PC-9 (cell line): ENCODE measurements around the gene CLDND2. TPM values are rescaled to one million over a fixed set of nuclear protein-coding genes. Genes with fewer than 3 reads are reported as not detected.

Experiments
- BruUV-seq: library from RNA; stranded (reverse); fragments of 400-500 nt; replicated peaks from 2 replicates; lab custom pipeline; 2021; lab: Mats Ljungman, UMichigan
- CTCF ChIA-PET: fragments of 300-600 bp; sonication (Branson Sonifier 250); formaldehyde crosslinking; loops from one replicate; lab custom pipeline; 2022; ENCODE audit warnings: antibody characterized with exemption; lab: Charles Lee
- POLR2A ChIA-PET: fragments of 300-600 bp; sonication (Branson Sonifier 250); formaldehyde crosslinking; loops from one replicate; lab custom pipeline; 2022; ENCODE audit warnings: antibody characterized with exemption; ENCODE audit not compliant: unreplicated experiment; lab: Charles Lee
- DNase-seq, 2 experiments: peaks; one replicate each; pipeline versions ENCODE4 v3.0.0 to v3.0.0-alpha.2; 2015 to 2022; ENCODE audit warnings: mixed read lengths in 1 of 2
- H2AFZ ChIP-seq: fragments of 200-600 bp; sonication (generic); 2 replicates; pipeline ENCODE4 v1.8.1; 2017; ENCODE audit warnings: antibody characterized with exemption
- H3F3A ChIP-seq: fragments of 200-600 bp; sonication (generic); 2 replicates; pipeline ENCODE4 v1.8.1; 2017; ENCODE audit warnings: antibody characterized with exemption, mild to moderate bottlenecking, low read depth; ENCODE audit not compliant: insufficient read depth
- H3K27ac ChIP-seq: fragments of 200-600 bp; sonication (generic); 2 replicates; pipeline ENCODE4 v1.6.1; 2016; ENCODE audit warnings: mixed run types
- H3K27me3 ChIP-seq: fragments of 200-600 bp; sonication (generic); 2 replicates; pipeline ENCODE4 v1.6.1; 2016; ENCODE audit warnings: low read depth, mixed run types; ENCODE audit not compliant: insufficient read depth
- H3K36me3 ChIP-seq: fragments of 200-600 bp; sonication (generic); 2 replicates; pipeline ENCODE4 v1.6.1; 2016; ENCODE audit warnings: low read depth, mixed run types
- H3K4me1 ChIP-seq: fragments of 200-600 bp; sonication (generic); replicated peaks from 2 replicates; pipeline ENCODE4 v1.6.1; 2016; ENCODE audit warnings: mixed run types; ENCODE audit not compliant: insufficient read depth
- H3K4me2 ChIP-seq: fragments of 200-600 bp; sonication (generic); 2 replicates; pipeline ENCODE4 v1.6.1; 2017; ENCODE audit warnings: mixed run types
- H3K4me3 ChIP-seq: fragments of 200-600 bp; sonication (generic); 2 replicates; pipeline ENCODE4 v1.6.1; 2016; ENCODE audit warnings: mixed run types
- H3K79me2 ChIP-seq: fragments of 200-600 bp; sonication (generic); 2 replicates; pipeline ENCODE4 v1.6.1; 2017; ENCODE audit warnings: low read depth, mixed run types
- H3K9me2 ChIP-seq: fragments of 200-600 bp; sonication (generic); 2 replicates; pipeline ENCODE4 v1.8.1; 2017; ENCODE audit warnings: mild to moderate bottlenecking; ENCODE audit not compliant: insufficient read depth
- H3K9me3 ChIP-seq: fragments of 200-600 bp; sonication (generic); 2 replicates; pipeline ENCODE4 v1.8.1; 2016; ENCODE audit warnings: low read depth; ENCODE audit not compliant: insufficient read depth
- H4K20me1 ChIP-seq: fragments of 200-600 bp; sonication (generic); 2 replicates; pipeline ENCODE4 v1.8.1; 2017; ENCODE audit not compliant: insufficient read depth
- EZH2 ChIP-seq: fragments of 200-600 bp; sonication (generic); IDR thresholded peaks from 2 replicates; pipeline ENCODE4 v1.8.0; 2017; ENCODE audit warnings: antibody characterized with exemption, low read depth
- intact Hi-C: fragments of 100-400 bp; cut with micrococcal nuclease; formaldehyde crosslinking; loops from one replicate; pipeline ENCODE4 v1.10.0; 2022; ENCODE audit not compliant: unreplicated experiment
- total RNA-seq: library from RNA; stranded (reverse); gene quantifications from 2 replicates; pipeline ENCODE4 v1.2.3, GENCODE V29; 2021
- TF ChIP-seq, protein P1 (sequence below): fragments of 200-600 bp; sonication (generic); conservative IDR thresholded peaks from 2 replicates; pipeline ENCODE4 v1.6.1; 2017; ENCODE audit warnings: mixed run types, antibody characterized with exemption, mild to moderate bottlenecking, moderate library complexity

Gene CLDND2
- total RNA-seq, 1 experiment from 2014 or later, result 4.5 TPM

- Histone ChIP-seq H4K20me1 (no peaks in the 10 kb centered on the region; the same call in none of the 2 replicates), H3K27me3 (no peaks in the 10 kb centered on the region), H3K36me3 (no peaks in the 10 kb centered on the region), H3K4me1 (peaks cover 17% of the 10 kb centered on the region), H3F3A (peaks cover 35% of the 10 kb centered on the region), H2AFZ (no peak overlapping the region), H3K9me3 (no peaks in the 10 kb centered on the region), H3K79me2 (no peaks in the 10 kb centered on the region), H3K9me2 (no peaks in the 10 kb centered on the region), H3K27ac (no peak overlapping the region), H3K4me3 (no peak overlapping the region), H3K4me2 (no peak overlapping the region)
- no peak for DNase-seq
- TF ChIP-seq EZH2, result no peak
- intact Hi-C loops, result no loop called here
- ChIA-PET POLR2A (no interaction called here), CTCF (no interaction called here)
- no TSS peak for BruUV-seq
Measured at GRCh38 chr19:51345076-51345620, 23.7 kb downstream of the CLDND2 start.

GRCh38 chr19:51342631-51343569, 25.9 kb downstream of the CLDND2 start:
- Histone ChIP-seq H3K36me3 (no peaks in the 10 kb centered on the region), H3K79me2 (no peaks in the 10 kb centered on the region), H3K4me3 (no peak overlapping the region), H3K4me2 (no peak overlapping the region), H3K27ac (no peak overlapping the region), H3K4me1 (peaks cover 21% of the 10 kb centered on the region), H3K27me3 (no peaks in the 10 kb centered on the region), H3K9me2 (no peaks in the 10 kb centered on the region), H3F3A (peaks cover 29% of the 10 kb centered on the region), H2AFZ (no peak overlapping the region), H4K20me1 (no peaks in the 10 kb centered on the region; the same call in 1 of the 2 replicates), H3K9me3 (no peaks in the 10 kb centered on the region)
- no TSS peak for BruUV-seq
- CTCF ChIA-PET, result no interaction called here
- TF ChIP-seq, protein P1, sequence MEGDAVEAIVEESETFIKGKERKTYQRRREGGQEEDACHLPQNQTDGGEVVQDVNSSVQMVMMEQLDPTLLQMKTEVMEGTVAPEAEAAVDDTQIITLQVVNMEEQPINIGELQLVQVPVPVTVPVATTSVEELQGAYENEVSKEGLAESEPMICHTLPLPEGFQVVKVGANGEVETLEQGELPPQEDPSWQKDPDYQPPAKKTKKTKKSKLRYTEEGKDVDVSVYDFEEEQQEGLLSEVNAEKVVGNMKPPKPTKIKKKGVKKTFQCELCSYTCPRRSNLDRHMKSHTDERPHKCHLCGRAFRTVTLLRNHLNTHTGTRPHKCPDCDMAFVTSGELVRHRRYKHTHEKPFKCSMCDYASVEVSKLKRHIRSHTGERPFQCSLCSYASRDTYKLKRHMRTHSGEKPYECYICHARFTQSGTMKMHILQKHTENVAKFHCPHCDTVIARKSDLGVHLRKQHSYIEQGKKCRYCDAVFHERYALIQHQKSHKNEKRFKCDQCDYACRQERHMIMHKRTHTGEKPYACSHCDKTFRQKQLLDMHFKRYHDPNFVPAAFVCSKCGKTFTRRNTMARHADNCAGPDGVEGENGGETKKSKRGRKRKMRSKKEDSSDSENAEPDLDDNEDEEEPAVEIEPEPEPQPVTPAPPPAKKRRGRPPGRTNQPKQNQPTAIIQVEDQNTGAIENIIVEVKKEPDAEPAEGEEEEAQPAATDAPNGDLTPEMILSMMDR, result no peak
- intact Hi-C loops, result no loop called here
- POLR2A ChIA-PET, result interaction anchor here (0.5 kb wide), 1 partner anchor 325 kb away, joined by 14 read pairs; no protein-coding TSS in a partner anchor
- DNase-seq, result no peak

DNA sequence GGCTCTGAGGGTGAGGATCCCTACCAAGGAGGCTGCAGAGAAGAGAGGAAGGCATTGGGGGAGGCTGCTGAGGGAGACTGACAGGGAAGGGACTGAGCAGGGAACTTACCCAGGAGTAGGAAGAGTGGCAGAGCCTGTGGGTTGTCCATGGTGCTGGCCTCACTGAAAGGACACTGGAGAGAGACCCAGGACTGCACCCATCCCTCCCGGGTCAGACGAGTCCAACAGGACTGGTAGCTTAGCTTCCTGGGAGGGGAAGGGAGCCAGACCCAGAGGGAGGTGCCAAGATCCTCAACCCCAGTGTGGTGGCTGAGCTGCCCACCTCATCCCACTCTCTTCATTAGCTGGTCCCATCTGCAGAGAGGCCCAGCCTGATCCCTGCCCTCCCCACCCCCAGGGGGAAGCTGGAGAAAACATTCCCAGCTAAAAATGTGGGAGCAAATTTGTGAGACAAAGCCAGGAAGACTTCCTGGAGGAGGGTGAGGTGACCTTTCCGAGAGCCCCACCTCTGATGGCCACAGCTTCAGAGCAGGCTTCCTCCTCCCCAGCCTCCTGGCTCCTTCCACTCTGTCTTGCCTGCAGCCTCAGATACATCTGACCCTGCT, 26.7 kb downstream of the CLDND2 start, which contains the start of gene VSIG10L:
Gene VSIG10L, minus strand, starts transcription at position 164 of the 605 bp plus-strand sequence. Its CDS starts 15 bp downstream, at position 149.
- ChIA-PET POLR2A (interaction anchor here (0.5 kb wide), 1 partner anchor 324 kb away, joined by 14 read pairs; no protein-coding TSS in a partner anchor), CTCF (interaction anchor here (0.6 to 1.0 kb wide), 2 partner anchors 9 to 57 kb away, joined by 3 to 4 read pairs; no protein-coding TSS in a partner anchor)
- no peaks in the 10 kb centered on the region for H3K36me3 ChIP-seq
- H3K27me3 ChIP-seq, result no peaks in the 10 kb centered on the region
- peaks cover 21% of the 10 kb centered on the region for H3K4me1 ChIP-seq
- TF ChIP-seq, protein P1, result no peak
- TF ChIP-seq EZH2, result no peak
- no peaks in the 10 kb centered on the region for H4K20me1 ChIP-seq
- no peak within 1 kb of the TSS for H3K27ac ChIP-seq
- no peaks in the 10 kb centered on the region for H3K79me2 ChIP-seq
- peak; percentile 51 to 56 for DNase-seq
- intact Hi-C loops, result no loop called here
- H3K4me2 ChIP-seq, result peak within 1 kb of the TSS; percentile 29
- H3K9me3 ChIP-seq, result no peaks in the 10 kb centered on the region
- peaks cover 29% of the 10 kb centered on the region for H3F3A ChIP-seq
- no TSS peak for BruUV-seq
- H2AFZ ChIP-seq, result no peak within 1 kb of the TSS
- no peak within 1 kb of the TSS for H3K4me3 ChIP-seq
- no peaks in the 10 kb centered on the region for H3K9me2 ChIP-seq
